Stimulated activated naive CD4-positive, alpha-beta T cell (primary cell): ENCODE measurements around the gene NRG3.

Experiments used
- DNase-seq, 6 experiments: peaks; one replicate each; lab custom pipeline; 2025; lab: John Stamatoyannopoulos, UW

The NRG3 gene

GRCh38 chr10:82692458-82692857 is 817.5 kb downstream of the NRG3 start:
- DNase-seq: no peak

DNA sequence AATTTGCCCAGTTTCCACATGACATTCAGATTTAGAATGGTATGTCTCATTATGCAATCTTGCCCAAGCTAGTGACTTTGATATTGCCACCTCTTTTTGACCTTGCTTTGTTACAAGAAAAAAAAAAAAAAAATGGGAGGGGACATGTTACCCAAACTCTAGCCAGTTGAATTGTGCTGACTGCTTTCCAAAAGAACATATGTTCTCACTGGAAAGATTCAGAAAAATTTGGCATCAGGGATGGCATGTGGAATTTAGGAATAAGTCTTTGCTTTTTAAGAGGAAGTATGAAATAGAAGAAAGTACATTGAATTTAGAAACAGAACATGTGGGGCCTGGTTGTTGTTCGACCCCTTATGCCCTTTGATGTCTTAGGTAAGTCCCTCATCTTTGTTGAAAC is 846.8 kb downstream of the NRG3 start:
- DNase-seq: no peak

GRCh38 chr10:82722273-82722672 is 847.3 kb downstream of the NRG3 start:
- no peak for DNase-seq

DNA sequence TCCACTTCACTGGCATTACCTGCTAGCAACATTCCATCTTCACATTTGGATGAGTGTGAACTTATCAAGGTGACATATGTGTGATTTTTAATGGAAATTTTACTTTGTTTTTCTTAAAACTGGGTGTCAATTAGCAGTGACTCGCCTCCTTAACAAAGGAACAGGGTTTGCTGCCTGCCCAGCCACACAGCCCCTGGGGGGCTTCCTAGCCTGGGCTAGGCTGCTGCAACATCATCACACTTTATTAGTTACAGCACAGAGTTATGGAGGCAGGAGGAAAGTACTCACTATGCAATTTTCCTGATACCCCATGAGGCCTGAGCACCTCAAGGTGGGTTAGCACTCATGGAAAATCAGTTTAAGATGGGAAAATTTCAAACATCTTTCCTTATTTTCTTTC is 861.3 kb downstream of the NRG3 start:
- DNase-seq: no peak

GRCh38 chr10:82737549-82737948 is 862.6 kb downstream of the NRG3 start:
- DNase-seq: no peak

GRCh38 chr10:82738592-82738991 is 863.6 kb downstream of the NRG3 start:
- DNase-seq: no peak

DNA sequence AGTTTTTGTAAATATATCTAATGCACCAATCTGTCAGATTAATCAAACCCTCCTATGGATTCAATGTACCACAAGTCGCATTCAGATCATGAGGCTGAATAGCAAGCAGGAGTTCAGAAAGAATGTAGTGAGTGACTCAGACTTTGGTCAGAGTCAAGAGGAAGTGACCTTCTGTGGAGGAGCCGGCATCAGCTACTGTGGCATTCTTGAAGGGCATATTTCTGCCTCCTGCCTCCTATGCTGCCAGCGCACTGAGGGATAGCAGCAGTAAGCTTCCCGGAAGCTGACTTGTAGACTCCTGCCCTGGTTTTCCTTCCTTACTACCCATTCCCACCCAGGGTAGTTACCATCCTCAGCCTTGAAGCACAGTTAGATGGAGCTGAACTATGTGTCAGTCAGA is 867.5 kb downstream of the NRG3 start:
- no peak for DNase-seq

- DNase-seq: no peak
These were observed 867.9 kb downstream of the NRG3 start for GRCh38 chr10:82742898-82743297.

DNA sequence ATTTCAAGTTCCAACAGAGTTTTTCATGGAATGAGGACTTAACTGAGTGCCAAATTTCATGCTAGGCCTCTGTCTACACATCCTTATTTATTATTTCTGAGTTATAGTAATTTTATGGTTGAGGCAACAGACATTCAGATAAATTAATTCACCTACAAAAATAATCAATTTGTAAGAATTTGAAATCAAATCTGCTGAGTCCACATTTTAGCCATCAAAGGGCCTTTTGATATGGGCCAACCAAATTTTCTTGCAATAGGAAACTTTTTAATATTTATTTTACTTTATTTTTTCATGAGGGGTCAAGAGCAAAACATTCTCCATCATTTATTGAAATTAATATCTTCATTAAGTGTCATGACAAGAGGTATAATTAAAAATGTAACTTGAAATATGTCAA is 875.5 kb downstream of the NRG3 start:
- no peak for DNase-seq

GRCh38 chr10:82757397-82757796 is 882.4 kb downstream of the NRG3 start:
- no peak for DNase-seq

- no peak for DNase-seq
These were observed 882.9 kb downstream of the NRG3 start for GRCh38 chr10:82757901-82758300.

GRCh38 chr10:82759050-82759449 is 884.1 kb downstream of the NRG3 start:
- DNase-seq: no peak

DNA sequence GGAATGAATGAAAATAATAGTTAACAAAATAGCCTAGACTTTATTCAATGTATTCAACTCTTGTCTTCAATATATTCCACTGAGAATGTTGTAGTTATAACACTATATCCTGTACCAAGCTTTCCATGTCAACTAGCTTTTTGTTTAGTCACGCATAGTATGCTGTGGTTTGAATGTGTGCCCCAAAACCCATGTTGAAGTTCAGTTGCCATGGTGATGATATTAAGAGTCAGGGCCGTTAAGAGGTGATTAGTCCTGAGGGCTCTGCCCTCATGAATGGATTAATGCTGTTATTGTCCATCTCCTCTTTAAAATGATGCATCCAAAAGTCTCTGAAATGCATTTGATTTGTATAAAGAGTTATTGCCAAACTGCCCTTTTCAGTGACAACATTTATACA is 887.6 kb downstream of the NRG3 start:
- no peak for DNase-seq

GRCh38 chr10:82768040-82768439 is 893.0 kb downstream of the NRG3 start:
- no peak for DNase-seq

DNA sequence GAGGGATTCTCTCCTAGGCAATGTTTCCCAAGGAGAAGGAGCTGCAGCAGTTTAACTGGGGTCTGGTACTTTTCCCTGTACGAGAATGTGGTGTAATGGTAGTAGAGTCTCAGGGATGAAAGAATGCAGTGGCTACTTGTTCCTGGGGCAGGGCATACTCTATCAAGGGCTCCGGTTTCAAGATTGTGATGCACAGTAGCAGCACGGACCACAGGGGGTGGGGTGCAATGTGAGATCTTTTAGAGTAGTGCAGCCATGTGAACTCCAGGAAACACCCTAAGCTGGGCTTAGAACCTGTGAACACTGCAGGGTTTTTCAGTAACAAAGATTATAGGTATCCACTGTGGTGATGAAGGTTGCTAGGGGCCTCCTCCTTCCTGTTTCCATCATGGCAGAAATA is 903.9 kb downstream of the NRG3 start:
- DNase-seq: no peak

- no peak for DNase-seq
These were observed 921.5 kb downstream of the NRG3 start for GRCh38 chr10:82796510-82796909.

DNA sequence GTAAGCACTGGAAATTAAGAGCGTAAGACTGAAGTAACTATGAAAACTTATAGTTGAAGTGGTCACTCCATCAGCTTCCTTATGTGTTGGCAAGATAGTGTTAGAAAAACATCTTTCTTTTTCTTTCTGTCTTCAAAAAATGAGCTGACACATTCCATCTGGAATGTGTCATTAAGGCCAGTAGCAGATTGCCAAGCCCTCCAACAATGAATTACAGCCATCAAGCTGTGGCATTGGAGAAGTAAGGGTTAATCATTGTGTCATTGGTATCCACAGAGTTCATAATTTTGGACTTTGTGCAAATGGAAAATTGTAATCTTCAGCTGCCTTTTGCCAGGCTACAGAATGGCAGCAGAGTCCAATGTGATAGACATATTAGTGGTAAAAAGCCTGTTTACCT is 926.3 kb downstream of the NRG3 start:
- no peak for DNase-seq

DNA sequence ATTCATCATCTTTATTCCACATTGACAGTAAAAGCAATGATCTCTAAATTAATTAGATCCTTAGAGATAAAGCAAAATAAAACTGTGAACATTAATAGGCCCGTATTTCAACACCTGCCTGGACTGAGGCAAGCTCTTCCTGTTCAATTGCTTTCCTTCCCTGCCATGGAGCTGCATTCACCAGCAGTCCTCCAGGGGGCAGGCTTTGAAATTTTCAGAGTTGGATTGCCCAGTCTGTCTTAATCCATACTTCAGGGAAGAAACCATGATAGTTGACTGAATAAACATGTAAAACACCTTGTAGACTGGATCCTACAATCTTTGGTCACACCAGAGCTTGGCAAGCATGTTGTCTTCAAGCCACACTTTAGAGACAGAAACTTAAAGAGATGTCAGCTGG is 936.6 kb downstream of the NRG3 start:
- DNase-seq: no peak

GRCh38 chr10:82813856-82814255 is 938.9 kb downstream of the NRG3 start:
- DNase-seq: no peak

DNA sequence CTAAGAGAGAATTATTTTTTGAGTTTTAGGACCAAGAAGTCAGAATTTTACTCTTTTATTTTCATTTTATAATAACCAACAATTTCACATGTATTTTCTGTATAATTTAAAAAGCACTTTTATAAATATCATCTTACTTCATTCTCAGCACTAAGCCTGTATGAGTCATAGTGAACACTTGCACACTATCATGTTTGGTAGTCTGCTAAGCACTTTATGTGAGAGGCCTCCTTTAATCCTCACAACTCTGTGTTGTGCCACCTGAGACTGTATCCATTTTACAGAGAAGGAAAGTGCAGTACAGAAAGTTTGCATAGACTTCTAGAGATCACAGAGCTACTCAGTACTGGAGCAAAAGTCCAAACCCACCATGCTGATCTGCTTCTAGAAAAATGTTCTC is 939.6 kb downstream of the NRG3 start:
- no peak for DNase-seq

DNA sequence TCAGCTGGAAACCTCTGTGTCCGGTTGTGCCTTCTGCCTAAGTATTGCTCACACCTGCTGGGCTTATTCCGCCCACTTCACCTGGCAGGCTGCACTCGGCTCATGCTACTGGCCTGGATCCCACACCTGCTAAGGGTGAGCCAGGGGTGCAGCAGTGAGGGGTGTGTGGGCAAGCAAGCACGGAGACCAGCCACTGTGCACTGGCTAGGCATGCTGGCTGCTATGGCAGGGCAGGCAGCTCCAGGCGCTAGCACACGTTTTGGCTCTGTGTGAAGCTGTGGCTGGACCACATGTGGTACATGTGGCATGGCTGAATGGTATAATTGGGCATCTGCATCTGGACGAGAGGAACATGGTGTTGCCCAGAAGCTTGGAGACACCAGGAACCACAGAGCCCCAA is 940.7 kb downstream of the NRG3 start:
- DNase-seq: no peak

DNA sequence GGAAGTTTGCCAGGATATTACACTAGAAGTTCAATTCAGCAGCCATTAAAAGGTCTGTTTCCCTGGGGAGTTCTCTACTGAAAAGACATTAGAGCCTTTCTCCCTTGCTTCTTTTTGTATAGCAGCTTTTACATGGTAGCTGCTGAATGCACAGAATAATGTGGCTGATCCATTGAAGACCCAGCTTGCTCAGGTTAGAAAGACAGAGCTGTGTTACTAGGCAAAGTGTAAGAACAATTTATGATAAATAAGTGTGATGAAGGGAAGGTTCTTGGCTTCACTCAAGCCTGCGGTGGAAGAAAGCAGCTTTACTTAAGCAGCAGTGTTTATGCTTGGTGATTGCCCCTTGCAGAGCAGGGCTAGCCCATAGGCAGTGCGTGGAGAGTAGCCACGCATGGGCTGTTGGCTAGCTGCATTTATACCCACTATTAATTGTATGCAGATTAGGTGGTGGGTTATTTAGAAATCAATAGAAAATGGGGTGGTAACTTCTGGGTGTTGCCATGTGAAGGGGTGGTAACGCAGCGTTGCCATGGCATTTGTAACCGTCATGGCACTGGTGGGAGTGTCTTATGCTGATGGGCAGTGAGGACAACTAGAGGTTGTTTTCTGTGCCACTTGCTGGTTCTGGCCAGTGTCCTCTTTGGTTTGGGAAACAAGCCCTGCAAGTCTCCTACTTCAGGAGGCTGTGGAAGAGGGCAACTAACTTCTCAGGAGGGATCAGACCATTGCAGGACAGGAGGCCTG is 942.9 kb downstream of the NRG3 start:
- no peak for DNase-seq

GRCh38 chr10:82821043-82821442 is 946.0 kb downstream of the NRG3 start:
- no peak for DNase-seq

DNA sequence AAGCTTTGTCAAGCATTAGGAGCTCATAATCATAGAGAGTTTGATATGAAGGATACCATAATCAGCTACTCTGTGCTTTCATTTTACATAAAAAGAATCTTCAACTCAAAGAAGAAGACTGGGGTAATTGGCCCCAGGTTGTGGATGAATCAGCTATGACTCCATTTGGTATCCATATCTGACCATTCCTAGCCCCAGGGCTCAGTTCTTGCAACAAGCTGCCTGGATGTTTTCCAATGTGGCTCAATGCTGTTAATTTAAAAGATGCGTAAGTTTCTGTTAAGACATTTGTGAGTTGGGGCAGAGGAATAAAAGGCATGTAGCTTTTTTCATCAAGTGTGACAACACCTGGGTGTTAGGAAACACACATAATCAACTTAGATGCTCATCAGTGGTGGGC is 951.1 kb downstream of the NRG3 start:
- no peak for DNase-seq

DNA sequence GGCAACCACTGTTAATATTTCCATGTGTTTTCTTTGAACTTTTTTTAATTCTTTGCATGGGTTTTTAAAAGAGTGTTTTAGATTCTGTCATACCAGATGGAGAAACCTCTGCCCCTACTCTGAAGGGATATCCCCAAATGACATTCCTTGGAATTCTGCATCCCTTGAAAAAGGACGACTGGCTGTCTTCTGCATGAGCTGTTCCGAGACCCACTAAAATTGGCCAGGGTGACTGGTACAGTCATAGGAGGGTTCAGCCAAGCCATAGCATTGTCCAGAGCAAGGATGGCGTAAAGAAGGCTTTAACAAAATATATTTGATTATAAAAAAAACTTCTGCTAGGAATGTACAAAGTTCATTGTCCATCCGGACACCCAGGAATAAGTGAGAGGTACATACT is 952.9 kb downstream of the NRG3 start:
- no peak for DNase-seq
